HTERT RPE-1 (cell line): ENCODE measurements around the gene CCT2.

Experiments used
- in situ Hi-C: fragments of 300-500 bp; cut with MboI; formaldehyde crosslinking; loops from 4 replicates; pipeline ENCODE4 v1.14.3; 2020; ENCODE audit warnings: low sequenced_read_pairs

The CCT2 gene

DNA sequence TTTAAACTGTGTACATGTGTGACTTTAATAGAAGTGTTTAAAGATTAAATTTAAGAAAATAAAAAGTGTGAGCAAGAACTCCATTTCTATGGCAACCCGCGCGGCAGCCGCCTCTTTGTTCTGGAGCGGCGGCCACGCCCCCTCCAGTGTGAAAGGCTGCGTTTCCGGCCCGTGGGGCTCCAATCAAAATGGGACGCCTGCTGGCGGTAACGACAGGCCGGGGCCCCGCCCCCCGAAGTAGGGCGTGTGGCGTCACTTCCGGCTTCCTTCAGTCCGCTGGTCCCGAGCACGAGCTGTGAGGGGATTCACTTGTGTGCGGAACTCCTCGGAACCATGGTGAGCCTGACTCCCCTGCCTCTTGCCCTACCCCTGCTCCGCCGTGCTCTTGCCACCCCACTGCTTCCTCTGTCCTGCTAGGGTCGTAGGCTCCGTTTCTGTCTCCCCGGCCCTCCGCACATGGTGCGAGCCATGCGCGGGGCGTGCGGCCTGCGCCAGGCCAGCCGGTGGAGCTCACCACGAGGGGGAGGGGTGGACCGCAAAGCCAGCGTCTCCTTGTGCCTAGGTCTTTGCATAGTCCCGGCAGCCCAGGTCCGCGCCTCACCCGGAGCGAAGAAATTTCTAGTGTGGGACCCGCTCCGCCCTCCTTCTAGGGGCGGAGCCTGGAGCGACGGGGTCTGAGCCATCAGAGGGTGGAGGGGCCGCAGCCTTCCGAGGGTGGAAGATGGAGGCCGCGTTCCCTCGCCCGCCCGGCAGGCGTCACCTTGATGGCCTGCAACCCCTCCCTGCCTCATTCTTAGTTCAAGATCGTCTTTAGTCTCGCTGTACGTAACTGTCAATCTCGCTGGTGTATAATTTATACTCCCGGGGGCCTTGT, at the start of gene CCT2:
Gene CCT2, plus strand, starts transcription at position 271 of the 874 bp plus-strand sequence. Its CDS starts 63 bp downstream, at position 334.
- in situ Hi-C loops: no loop called here

DNA sequence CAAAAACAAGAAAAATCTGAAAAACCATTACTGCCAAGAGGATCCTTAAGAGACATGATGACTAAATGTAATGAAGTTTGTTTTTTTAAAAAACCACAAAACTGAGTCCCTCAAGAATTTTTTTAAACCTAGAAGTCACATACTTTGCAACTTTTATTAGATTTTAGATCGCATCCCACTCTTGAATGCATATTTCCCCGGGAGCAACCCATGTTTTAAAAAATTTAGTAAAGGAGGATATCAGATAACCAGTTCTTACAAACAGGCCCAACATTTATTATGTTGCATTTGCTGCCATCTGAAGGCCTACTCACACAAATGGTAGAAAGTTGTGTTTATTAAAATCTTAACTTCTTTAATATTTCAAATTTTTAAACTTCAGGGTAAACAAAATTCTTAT, 44.3 kb upstream of the CCT2 start:
- in situ Hi-C loops: no loop called here

DNA sequence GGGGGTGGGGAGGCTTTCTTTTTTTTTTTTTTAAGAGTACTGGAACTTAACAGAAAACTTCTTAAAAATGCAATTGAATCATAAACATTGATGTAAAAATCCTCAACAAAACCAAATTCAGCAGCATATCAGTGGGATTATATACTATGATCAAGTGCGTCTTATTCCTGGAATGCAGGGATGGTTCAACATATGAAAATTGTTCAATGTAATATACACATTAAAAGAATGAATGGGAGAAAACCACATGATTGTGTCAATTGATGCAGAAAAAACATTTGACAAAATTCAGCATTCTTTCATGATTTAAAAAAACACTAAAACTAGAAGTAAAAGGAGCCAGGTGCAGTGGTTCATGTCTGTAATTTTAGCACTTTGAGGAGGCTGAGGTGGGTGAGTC, 41.2 kb upstream of the CCT2 start:
- in situ Hi-C loops: no loop called here

DNA sequence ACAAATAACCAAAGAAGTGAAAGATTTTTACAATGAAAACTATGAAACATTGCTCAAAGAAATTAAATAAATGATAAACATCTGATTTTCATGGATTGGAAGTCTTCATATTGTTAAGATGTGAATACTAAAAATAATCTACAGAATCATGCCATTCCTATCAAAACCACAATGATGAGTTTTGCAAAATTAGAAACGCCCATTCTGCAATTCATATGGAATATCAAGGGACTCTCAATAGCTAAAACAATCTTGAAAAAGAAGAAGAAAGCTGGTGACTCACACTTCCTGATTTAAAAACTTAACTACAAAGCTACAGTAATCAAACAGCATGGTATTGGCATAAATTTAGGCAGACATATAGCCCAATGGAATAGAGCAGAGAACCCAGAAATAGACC, 40.2 kb upstream of the CCT2 start:
- in situ Hi-C loops: no loop called here

DNA sequence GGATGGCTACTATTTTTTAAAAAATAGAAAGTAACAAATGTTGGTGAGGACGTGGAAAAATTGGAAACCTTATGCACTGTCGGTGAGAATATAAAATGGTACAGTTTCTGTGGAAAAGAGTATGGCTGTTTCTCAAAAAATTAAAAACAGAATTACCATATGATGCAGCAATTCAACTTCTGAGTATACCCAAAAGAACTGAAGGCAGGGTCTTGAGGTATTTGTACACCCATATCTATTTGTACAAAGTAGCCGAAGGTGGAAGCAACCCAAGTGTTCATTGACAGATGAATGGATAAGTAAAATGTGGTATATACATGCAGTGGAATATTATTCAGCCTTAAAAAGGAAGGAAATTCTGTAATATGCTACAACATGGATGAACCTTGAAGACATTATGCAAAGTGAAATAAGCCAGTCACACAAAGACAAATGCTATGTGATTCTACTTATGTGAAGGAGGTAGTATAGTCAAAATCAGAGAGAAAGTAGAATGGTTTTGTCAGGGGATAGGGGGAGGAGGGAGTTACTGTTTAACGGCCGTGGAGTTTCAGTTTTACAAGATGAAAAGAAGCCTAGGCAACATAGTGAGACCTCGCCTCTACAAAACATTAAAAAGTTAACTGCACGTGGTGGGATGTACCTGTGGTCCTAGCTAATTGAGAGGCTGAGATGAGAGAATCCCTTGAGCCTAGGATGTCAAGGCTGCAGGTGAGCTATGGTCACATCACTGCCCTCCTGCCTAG, 38.4 kb upstream of the CCT2 start:
- in situ Hi-C loops: no loop called here

DNA sequence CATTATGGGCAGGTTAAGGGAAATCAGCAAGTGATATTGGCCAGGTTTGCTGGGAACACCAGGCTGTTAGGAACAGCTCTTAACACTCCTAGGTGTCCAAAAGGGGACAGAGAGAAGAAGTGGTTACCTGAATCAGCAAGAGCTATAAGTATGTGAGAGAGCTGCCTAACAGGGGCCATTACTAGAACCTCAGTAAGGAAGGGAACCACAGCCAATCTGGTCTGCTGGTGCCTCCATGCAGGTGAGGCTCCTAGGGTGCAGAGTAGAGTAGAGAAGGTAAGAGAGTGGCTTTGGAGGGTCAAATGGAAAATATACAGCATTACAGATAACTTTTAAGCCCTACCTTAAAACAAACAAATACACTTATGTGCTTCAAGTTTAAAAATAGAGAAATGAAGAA, 36.6 kb upstream of the CCT2 start:
- in situ Hi-C loops: no loop called here

DNA sequence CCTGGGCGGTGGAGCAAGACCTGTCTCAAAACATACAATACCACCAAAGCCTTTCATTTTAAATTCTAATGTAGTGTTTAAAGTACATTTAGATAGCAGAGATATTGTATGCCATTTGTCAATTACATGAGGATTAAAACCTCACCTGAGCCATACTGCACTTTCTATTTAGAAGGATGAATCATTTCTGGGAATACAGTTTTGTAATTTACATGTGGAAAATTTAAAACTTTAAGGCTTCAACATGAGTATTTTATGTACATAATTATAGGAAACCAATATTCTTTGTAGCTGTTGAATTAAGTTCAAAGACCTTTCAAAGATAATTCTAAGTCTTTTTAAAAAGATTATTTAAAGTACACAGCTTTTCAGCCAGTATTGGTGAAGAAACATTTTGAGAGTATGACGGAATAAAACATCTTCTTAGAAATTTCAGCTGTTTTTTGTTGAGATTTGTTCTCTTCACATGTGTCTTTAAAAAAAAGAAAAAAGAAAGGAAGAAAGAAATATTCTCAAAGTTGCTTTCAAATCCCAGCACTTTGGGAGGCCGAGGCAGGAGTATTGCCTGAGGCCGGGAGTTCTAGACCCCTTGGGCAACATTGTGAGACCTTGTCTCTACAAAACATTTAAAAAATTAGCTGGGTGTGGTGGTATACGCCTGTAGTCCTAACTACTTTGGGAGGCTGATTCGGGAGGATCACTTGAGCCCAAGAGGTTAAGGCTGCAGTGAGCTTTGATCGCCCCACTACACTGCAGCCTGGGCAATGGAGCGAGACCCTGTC, 34.5 kb upstream of the CCT2 start:
- in situ Hi-C loops: loop anchor here (25.0 kb wide), 1 partner anchor 163 kb away; no protein-coding TSS in a partner anchor

DNA sequence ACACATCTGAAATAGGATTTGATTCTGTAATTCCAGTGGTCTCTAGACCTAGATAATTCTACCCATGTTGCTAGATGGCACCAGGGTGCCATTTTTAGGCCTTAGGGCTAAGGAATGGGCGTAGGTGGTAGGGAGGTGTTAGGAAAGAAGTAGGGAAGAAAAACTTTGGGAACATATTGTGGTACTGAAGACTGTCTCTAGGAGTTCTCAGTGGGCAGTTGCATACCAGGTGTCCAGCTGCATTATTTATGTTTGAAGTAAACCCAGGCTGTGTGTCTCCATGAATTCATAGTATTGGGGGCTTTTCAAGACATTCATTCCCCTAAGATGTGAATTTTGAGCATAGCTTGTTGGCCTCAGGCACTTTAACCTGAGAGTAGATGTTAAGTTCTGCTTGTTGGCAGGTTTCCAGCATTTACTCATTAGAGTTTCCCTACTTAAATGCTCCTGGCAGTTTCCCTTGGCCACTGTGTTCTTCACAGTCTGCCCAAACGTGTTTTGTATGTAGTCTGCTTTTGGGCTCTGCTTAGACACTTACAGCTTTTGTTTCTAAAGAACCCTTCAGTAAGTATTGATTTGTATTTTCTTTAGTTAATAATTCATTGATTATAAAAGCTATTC, 31.5 kb upstream of the CCT2 start:
- in situ Hi-C loops: loop anchor here (25.0 kb wide), 1 partner anchor 166 kb away; no protein-coding TSS in a partner anchor

DNA sequence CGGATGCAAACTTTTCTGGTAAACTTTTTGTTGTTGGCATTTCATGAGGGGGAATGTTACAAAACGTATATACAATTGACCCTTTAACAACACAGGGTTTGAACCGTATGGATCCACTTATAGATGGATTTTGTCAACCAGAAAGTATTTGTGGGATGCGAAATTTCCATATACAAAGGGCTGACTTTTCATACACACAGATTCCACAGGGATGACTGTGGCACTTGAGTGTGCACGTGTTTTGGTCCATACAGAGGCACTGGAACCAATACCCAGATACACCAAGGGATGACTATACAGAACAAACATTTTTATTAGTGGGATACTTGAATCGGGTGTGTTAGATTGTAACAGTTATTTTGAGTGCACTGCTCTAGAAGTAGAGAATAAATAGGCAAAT, 29.8 kb upstream of the CCT2 start:
- in situ Hi-C loops: loop anchor here (25.0 kb wide), 1 partner anchor 168 kb away; no protein-coding TSS in a partner anchor

DNA sequence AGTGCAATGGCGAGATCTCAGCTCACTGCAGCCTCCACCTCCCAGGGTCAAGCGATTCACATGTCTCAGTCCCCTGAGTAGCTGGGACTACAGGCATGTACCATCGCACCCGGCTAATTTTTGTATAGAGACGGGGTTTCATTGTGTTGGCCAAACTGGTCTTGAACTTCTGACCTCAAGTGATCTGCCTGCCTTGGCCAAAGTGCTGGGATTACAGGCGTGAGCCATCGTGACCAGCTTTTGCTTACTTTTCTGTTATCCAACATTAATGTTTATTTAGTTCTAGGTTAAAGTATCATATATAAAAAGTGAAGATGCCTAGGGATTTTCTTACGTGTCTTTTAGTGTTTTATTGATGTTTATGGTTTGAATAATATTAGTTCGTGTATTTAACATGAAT, 28.9 kb upstream of the CCT2 start:
- in situ Hi-C loops: loop anchor here (25.0 kb wide), 1 partner anchor 169 kb away; no protein-coding TSS in a partner anchor

DNA sequence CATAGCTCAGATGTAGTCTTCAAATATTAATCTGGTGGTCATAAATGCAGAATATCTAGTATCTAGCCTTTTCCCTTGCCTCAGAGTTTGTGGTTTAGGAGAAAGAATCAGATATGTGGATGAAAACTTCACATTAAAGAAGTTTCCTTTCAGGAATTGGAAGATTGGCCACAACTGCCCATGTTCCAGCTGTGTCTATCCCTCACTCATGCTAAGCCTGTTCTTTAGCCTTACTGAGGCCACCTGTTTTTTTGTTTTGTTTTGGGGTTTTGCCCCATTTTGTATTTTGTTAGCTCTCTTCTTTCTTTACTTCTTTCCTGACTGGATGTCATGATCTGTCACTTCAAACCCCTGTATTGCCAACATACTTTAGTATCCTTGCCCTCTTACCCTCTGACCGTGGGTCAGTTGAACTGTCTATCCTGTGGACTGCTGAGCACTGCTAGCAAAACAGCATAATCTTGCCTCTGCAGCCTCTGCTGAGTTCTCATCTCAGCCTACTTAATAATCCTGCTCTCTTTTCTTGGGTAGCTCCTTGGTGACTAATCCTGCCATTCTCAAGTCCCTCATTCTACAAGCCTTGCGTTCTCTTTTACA, 22.0 kb upstream of the CCT2 start:
- in situ Hi-C loops: loop anchor here (25.0 kb wide), 1 partner anchor 176 kb away; no protein-coding TSS in a partner anchor

DNA sequence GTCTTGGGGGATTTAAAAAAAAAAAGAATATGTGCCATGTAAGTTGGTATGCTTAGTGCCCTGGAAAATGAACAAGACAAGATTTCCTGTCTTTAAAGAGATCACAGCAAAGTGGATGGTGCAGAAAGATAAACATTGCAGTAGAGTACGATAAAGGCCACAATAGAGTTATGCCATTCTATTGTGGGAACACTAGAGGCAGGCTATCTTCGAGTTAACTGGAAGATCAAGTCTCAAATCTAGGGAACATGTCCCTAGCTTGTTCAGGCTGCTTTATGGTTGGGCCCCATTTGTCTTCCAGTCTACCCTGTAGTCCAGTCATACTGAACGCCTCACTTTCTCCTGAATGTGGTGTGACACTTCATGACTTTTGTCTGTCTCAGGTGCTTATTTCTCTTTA, 18.7 kb upstream of the CCT2 start:
- in situ Hi-C loops: loop anchor here (25.0 kb wide), 1 partner anchor 179 kb away; no protein-coding TSS in a partner anchor

DNA sequence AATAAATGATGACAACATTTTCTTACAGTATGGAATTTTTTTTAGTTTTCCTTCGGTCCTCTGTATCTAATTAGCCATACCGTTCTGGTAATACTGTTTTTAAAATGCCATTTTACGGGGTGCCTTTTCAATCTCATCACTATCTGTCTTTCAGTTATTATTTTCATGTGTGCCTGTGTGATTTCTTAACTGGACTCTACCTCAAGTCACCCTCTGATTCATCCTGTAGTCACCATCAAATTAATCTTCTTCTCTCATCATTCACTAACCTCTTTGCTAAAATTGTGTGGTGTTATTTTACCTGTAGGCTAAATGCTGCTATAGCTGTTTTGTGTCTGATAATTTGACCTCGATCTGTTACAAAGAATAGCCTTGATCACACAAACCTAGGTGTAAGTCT, 16.0 kb upstream of the CCT2 start:
- in situ Hi-C loops: loop anchor here (25.0 kb wide), 1 partner anchor 182 kb away; no protein-coding TSS in a partner anchor

DNA sequence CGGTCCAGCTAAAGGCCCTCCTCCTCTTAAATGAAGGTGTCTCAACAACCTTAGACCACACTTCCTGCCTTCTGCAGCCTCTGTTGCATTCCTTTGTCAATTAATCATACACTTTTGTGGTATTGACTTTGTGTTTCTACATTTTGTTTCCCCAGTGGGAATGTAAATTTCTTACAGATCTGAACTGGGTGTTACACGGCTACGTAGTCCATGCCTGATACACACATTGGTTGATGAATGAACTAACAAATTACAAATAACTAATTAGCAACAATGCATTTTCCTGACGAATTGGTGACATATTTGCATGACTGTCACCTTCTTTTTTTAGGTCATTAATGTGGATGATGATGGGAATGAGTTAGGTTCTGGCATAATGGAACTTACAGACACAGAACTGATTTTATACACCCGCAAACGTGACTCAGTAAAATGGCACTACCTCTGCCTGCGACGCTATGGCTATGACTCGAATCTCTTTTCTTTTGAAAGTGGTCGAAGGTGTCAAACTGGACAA, 15.2 kb upstream of the CCT2 start:
- in situ Hi-C loops: loop anchor here (25.0 kb wide), 1 partner anchor 183 kb away; no protein-coding TSS in a partner anchor

DNA sequence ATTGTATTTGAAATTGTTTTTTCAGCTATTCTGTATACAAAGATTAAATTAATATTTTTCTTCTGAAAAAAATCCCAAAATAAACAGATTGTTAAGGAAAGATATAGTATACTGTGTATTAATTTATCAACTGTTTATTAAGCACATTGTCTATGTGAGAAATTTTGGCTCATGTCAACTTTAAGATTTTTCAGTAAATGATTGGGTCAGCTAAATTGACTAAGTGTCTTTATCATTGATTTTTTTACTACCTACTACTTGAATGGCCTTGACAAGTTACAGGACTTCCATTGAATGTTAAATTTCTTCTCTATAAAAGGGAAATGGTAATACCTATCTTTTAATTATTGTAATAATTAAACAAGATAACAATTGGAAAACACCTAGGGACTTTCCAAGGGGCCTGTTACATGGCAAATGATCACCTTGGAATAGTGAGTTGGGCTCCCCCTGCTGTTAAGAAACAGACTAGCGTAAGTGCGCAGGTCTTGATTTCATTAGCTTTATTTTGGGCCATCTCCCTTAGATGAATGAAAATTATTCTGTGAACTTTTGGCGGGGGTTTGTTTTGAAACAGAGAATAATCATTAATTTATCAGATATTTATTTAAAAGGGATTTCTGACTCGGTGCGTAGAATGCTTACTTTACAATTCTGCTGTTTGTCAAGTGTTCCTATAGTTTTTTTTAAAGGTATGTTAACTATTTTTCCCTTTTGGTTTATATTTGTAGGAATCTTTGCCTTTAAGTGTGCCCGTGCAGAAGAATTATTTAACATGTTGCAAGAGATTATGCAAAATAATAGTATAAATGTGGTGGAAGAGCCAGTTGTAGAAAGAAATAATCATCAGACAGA, 14.5 kb upstream of the CCT2 start:
- in situ Hi-C loops: loop anchor here (25.0 kb wide), 1 partner anchor 183 kb away; no protein-coding TSS in a partner anchor

DNA sequence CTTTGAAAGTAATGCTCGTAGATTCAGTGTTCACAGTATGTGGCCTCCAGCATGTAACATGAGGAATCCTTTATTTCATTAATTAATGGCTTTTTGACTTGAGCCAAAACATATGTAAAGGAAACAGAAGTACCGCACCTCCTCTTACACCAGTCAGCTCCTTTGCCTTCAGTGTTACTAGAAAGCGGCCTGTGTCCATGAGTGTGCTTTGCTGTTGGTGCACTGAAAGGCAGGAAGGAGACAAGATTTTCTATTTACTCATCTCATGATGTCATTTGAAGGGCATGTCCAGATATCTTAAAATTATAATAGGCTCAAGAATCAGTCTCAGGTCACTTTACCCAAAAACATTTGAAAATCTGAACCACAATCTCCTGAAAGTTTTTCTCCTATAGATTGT, 9.9 kb upstream of the CCT2 start:
- in situ Hi-C loops: no loop called here

DNA sequence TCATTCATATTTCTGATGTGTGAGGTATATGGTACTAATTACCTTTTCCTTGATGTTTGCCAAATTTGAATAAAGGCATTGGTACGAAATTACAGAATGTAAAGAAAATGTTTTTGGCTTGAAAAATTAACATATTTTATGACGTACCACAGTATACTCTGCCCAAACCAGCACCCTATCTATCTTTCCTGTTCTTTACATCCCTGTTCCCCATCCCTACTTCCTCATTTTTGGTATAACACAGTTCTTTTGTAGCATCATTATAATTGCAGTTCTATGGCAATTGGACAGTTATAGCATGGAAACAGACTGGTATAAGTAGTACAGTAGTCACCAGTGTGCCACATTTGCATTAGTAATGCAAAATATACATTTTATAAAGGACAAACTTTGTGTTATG, 7.0 kb upstream of the CCT2 start:
- in situ Hi-C loops: no loop called here

DNA sequence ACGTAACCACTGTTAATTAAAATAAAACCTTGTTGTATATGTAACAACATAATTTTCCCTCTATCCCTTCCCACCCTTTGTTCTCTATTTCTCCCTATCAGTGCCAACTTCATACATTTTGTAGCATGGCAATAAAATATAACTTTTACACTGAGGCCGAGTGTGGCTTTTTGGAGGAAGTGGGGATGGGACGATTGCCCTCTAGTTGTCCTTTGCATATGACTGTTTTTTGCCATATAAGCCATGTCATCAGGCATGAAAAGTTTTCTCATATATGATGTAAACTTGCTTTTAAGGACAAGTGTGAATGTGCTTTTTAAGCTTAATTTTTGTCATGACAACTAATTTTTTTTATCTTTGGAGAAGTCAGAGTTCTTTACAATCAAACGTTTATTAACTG, 6.2 kb upstream of the CCT2 start:
- in situ Hi-C loops: no loop called here

DNA sequence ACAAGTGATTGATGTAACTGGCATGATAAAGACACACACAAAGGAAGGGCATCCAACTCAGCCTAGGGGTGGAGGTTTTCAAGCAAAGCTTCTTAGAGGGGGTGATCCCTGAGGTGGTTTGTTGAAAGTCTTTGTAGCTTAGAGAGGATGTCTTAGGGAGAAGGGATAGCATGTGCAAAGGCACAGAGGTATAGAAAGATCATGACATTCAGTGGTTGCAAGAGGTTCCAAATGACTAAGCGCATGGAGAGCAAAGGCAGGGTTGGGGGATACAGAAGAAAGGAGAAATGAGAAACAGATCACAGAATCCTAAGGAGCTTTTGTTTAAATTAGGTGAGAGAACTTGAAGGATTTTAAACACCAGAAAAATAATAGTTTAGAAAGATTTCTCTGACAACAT, 5.2 kb upstream of the CCT2 start:
- in situ Hi-C loops: no loop called here
